ENCODE data around the gene NSF.

The NSF gene

DNA sequence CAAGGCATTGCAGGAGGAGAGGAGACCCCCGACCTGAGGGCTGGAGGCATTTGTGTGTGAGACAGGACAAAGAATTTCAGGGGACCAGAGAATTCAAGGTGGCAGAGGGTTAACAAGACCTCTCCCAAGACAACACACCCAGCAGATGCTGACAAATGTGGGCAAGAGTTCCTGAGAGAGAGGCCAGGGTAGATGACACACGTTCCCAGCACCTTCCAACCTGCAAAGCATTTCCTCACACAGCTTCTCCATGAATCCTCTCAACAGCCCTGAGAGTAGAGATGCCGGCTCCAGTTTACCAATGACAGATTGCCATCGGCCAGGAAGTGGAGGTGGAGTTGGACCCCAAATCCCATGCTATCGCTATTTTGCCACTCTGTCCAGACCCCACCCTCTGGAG lies 203.1 kb downstream of the NSF start:
- no peak overlapping the region for H3K4me3 ChIP-seq (ENCODE audit: low read depth, low read length)
- TF ChIP-seq, protein P1, sequence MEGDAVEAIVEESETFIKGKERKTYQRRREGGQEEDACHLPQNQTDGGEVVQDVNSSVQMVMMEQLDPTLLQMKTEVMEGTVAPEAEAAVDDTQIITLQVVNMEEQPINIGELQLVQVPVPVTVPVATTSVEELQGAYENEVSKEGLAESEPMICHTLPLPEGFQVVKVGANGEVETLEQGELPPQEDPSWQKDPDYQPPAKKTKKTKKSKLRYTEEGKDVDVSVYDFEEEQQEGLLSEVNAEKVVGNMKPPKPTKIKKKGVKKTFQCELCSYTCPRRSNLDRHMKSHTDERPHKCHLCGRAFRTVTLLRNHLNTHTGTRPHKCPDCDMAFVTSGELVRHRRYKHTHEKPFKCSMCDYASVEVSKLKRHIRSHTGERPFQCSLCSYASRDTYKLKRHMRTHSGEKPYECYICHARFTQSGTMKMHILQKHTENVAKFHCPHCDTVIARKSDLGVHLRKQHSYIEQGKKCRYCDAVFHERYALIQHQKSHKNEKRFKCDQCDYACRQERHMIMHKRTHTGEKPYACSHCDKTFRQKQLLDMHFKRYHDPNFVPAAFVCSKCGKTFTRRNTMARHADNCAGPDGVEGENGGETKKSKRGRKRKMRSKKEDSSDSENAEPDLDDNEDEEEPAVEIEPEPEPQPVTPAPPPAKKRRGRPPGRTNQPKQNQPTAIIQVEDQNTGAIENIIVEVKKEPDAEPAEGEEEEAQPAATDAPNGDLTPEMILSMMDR (IDR thresholded peaks at IDR 0.05; ENCODE audit: low read depth, low read length), result no peak

DNA sequence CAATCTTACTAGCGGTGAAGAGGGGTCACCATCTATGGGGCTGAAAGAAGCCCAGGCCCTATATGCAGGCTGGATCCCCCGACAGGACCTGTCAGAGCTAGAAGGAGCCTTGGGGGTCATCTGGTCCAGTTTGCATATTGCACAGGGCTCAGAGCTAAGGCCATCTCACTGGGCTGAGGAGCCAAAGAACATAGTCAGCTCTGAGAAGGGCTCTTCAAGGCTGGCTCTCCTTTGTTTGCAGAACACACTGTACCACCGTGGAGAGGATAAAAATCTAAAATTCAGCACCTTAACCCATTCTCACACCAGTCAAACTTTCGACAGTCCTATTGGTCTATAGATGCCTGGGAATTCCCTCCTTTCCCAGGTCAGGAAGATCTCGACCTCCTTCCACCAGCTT lies 203.8 kb downstream of the NSF start:
- TF ChIP-seq, protein P1 (IDR thresholded peaks at IDR 0.05; ENCODE audit: low read depth, low read length), result no peak
- H3K4me3 ChIP-seq (ENCODE audit: low read depth, low read length), result no peak overlapping the region

DNA sequence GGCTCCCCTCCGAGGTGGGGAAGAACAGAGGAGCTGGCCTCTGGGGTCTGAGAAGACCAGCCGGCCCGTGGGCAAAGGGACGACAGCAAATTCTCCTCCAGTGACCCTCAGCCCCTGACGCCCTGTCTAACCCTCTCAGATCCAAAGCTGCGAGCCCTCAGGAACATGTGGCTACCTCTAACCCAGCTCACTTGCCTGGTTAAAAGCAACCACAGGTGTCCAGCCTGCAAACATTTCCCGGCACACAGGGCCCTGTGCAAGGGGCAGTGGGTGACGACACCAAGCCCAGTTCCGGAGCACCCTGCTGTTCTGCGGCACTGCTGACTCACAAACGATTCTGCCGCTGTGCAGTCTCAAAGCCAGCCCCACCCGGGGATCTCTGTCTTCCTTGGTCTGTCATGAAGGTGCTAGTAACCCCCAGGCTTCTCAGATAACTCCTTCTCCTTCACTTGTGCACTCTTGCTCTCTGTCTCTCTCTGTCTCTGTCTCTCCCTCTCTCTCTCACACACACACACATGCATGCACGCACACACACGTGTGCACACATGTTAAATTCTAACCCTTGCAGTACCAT lies 205.0 kb downstream of the NSF start:
- H3K4me3 ChIP-seq (ENCODE audit: low read depth, low read length), result no peak overlapping the region
- TF ChIP-seq, protein P1 (IDR thresholded peaks at IDR 0.05; ENCODE audit: low read depth, low read length), result no peak

DNA sequence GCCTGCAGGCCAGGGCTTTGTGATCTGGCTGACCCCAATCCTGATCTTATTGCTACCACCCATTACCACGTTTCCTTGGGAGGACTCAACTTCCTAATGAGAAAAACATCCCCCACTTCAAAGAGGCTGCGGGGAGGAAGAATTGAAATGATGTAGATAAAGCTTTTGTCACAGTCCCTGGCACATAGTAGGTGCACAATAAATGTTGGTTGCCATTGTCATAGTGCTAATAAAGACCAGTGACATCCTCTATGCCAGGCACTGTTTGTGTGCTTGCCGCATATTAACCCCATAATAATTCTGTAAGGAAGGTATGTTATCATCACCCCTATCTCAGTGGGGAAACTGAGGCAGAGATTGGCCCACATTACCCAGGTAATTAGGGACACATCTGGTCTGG lies 205.6 kb downstream of the NSF start:
- H3K4me3 ChIP-seq (ENCODE audit: low read depth, low read length), result no peak overlapping the region
- TF ChIP-seq, protein P1 (IDR thresholded peaks at IDR 0.05; ENCODE audit: low read depth, low read length), result no peak

DNA sequence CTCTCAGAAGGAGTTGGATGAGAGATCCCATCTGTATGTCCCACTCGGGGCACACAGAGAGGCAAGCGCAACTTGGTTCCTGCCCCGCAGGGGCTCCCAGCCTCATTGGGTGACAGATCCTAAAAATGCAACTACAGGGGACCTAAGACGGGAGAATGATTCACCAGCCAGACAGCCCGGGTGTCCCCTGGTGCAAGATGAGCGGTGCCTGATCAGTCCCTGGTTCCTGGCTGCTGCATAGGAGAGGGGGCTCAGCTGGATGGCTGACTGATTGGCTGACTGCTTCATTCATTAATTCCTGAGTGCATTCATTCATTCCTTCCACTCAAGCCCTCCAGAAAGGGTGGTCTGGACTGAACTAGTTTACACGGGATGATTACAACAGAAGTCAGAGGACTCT lies 206.1 kb downstream of the NSF start:
- TF ChIP-seq, protein P1 (IDR thresholded peaks at IDR 0.05; ENCODE audit: low read depth, low read length), result no peak
- no peak overlapping the region for H3K4me3 ChIP-seq (ENCODE audit: low read depth, low read length)

DNA sequence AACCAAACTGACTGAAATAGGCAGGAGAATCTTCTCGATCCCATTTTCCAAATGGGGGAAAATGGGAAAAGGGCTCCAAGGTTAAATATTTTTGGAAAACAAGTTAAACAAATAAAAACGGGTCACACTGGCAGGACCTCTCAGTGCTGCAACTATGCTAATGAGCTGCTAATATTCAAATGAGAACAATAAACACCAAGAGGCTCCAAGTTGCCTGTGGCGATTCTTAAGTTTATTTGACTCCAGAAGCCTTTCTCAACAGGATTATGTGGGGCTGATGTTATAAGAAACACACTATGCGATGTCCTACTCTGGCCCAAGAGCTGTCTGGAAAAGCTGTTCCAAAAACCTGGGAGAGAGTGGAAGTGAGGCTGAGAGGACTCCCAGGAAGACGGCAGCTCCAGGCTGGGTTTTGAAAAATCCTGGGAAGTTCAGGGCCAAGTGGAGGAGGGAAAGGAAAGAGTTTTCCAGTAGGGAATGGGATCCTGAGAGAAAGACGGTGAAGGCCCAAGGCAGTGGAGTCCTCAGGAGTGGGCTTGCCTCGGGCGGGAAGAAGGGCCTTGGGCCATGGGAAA lies 206.6 kb downstream of the NSF start:
- no peak overlapping the region for H3K4me3 ChIP-seq (ENCODE audit: low read depth, low read length)
- TF ChIP-seq, protein P1 (IDR thresholded peaks at IDR 0.05; ENCODE audit: low read depth, low read length), result no peak

DNA sequence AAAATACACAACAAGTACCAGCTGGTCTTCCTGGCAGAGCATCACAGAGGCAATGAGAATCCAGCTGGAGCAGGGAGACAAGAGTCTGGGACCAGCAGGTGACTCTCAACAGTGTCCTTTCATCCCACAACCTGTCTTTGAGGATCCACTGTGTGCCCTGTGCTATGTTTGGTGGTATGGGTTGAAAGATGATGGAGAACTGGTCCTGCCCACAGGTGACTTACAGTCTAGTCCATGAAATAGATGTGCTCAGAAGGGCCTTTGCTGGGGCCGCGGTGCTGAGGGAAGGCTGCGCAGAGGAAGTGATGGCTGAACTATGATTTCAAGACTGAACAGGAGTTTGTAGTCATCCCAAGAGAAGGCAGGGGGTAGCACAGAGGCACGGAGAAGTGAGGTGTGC lies 210.1 kb downstream of the NSF start:
- no peak overlapping the region for H3K4me3 ChIP-seq (ENCODE audit: low read depth, low read length)
- TF ChIP-seq, protein P1 (IDR thresholded peaks at IDR 0.05; ENCODE audit: low read depth, low read length), result no peak

All from WI38 (cell line).